ENCODE measurements around the gene ZFPM1.

ZFPM1 gene

GRCh38 chr16:88448461-88449266, 4.4 kb upstream of the ZFPM1 start:
- Histone ChIP-seq H3K36me3 (ENCODE audit: control insufficient read depth, insufficient read depth, low read length) (no peaks in the 10 kb centered on the region), H3K27me3 (replicated peaks; ENCODE audit: control insufficient read depth, insufficient read depth, low read length) (no peaks in the 10 kb centered on the region), H3K4me3 (replicated peaks; ENCODE audit: low read depth, low read length) (no peak overlapping the region)
- TF ChIP-seq CTCF (IDR thresholded peaks at IDR 0.05; ENCODE audit: insufficient read depth, low read length, poor library complexity, severe bottlenecking): no peak
- DNase-seq (ENCODE audit: extremely low read depth, insufficient read length): no peak

GRCh38 chr16:88449267-88449561, 3.9 kb upstream of the ZFPM1 start:
- H3K4me3 ChIP-seq (replicated peaks; ENCODE audit: low read depth, low read length): no peak overlapping the region
- DNase-seq (ENCODE audit: extremely low read depth, insufficient read length): no peak
- H3K27me3 ChIP-seq (replicated peaks; ENCODE audit: control insufficient read depth, insufficient read depth, low read length): no peaks in the 10 kb centered on the region
- H3K36me3 ChIP-seq (ENCODE audit: control insufficient read depth, insufficient read depth, low read length): no peaks in the 10 kb centered on the region
- no peak for TF ChIP-seq CTCF (IDR thresholded peaks at IDR 0.05; ENCODE audit: insufficient read depth, low read length, poor library complexity, severe bottlenecking)

- no peak for TF ChIP-seq CTCF (IDR thresholded peaks at IDR 0.05; ENCODE audit: insufficient read depth, low read length, poor library complexity, severe bottlenecking)
- Histone ChIP-seq H3K27me3 (replicated peaks; ENCODE audit: control insufficient read depth, insufficient read depth, low read length) (no peaks in the 10 kb centered on the region), H3K36me3 (ENCODE audit: control insufficient read depth, insufficient read depth, low read length) (no peaks in the 10 kb centered on the region), H3K4me3 (replicated peaks; ENCODE audit: low read depth, low read length) (peak overlapping the region; percentile 72)
- no peak for DNase-seq (ENCODE audit: extremely low read depth, insufficient read length)
Measured at GRCh38 chr16:88451586-88452481, 1.2 kb upstream of the ZFPM1 start.

GRCh38 chr16:88452482-88453216, 431 bp upstream of the ZFPM1 start:
- peak; percentile 94 for DNase-seq (ENCODE audit: extremely low read depth, insufficient read length)
- Histone ChIP-seq H3K27me3 (replicated peaks; ENCODE audit: control insufficient read depth, insufficient read depth, low read length) (no peaks in the 10 kb centered on the region), H3K36me3 (ENCODE audit: control insufficient read depth, insufficient read depth, low read length) (no peaks in the 10 kb centered on the region), H3K4me3 (replicated peaks; ENCODE audit: low read depth, low read length) (peak overlapping the region; percentile 72)
- TF ChIP-seq CTCF (IDR thresholded peaks at IDR 0.05; ENCODE audit: insufficient read depth, low read length, poor library complexity, severe bottlenecking): no peak

GRCh38 chr16:88453611-88454522, 787 bp downstream of the ZFPM1 start:
- Histone ChIP-seq H3K27me3 (replicated peaks; ENCODE audit: control insufficient read depth, insufficient read depth, low read length) (no peaks in the 10 kb centered on the region), H3K4me3 (replicated peaks; ENCODE audit: low read depth, low read length) (peak overlapping the region; percentile 80), H3K36me3 (ENCODE audit: control insufficient read depth, insufficient read depth, low read length) (no peaks in the 10 kb centered on the region)
- no peak for DNase-seq (ENCODE audit: extremely low read depth, insufficient read length)
- no peak for TF ChIP-seq CTCF (IDR thresholded peaks at IDR 0.05; ENCODE audit: insufficient read depth, low read length, poor library complexity, severe bottlenecking)

All from GM06990 (cell line).